Kidney capillary endothelial cell (primary cell): ENCODE data around the gene GDPD5.

Source experiments
- DNase-seq: peaks from one replicate; pipeline ENCODE4 v3.0.0-alpha.2; 2018; ENCODE audit warnings: low spot score

GDPD5 gene

GRCh38 chr11:75536786-75537641, 11.3 kb upstream of the GDPD5 start:
- no peak for DNase-seq

- DNase-seq = no peak
Measured at GRCh38 chr11:75535071-75535470, 9.3 kb upstream of the GDPD5 start.

- DNase-seq = no peak
Measured at GRCh38 chr11:75534259-75535069, 8.7 kb upstream of the GDPD5 start.

GRCh38 chr11:75533896-75534258, 8.1 kb upstream of the GDPD5 start:
- DNase-seq = no peak

- peak; percentile 63 for DNase-seq
Measured at GRCh38 chr11:75532200-75533048, 6.7 kb upstream of the GDPD5 start.

- no peak for DNase-seq
Measured at GRCh38 chr11:75531325-75531724, 5.6 kb upstream of the GDPD5 start.

GRCh38 chr11:75530577-75530976, 4.8 kb upstream of the GDPD5 start:
- no peak for DNase-seq

GRCh38 chr11:75527938-75528735, 2.4 kb upstream of the GDPD5 start:
- DNase-seq = no peak

- DNase-seq = no peak
Measured at GRCh38 chr11:75527130-75527529, 1.4 kb upstream of the GDPD5 start.

GRCh38 chr11:75526192-75526541, 426 bp upstream of the GDPD5 start:
- DNase-seq = no peak

GRCh38 chr11:75524665-75525432, 892 bp downstream of the GDPD5 start:
- no peak for DNase-seq

GRCh38 chr11:75523811-75524664, 1.7 kb downstream of the GDPD5 start:
- DNase-seq = no peak

- no peak for DNase-seq
Measured at GRCh38 chr11:75523189-75523588, 2.6 kb downstream of the GDPD5 start.

- DNase-seq = no peak
Measured at GRCh38 chr11:75522286-75523044, 3.3 kb downstream of the GDPD5 start.

GRCh38 chr11:75520688-75521087, 5.1 kb downstream of the GDPD5 start:
- no peak for DNase-seq

- no peak for DNase-seq
Measured at GRCh38 chr11:75518771-75519653, 6.7 kb downstream of the GDPD5 start.

- DNase-seq = no peak
Measured at GRCh38 chr11:75518204-75518549, 7.6 kb downstream of the GDPD5 start.

- DNase-seq = no peak
Measured at GRCh38 chr11:75516886-75517285, 8.9 kb downstream of the GDPD5 start.
